GM19351 (cell line): Measurements from ENCODE around the gene KLHL15.

Experiments used
- ATAC-seq: cut with Tn5 transposase; IDR thresholded peaks from one replicate; pipeline ENCODE4 v1.9.1; 2021; ENCODE audit warnings: mild to moderate bottlenecking, moderate library complexity; ENCODE audit not compliant: unreplicated experiment

The KLHL15 gene

GRCh38 chrX:23953908-23954269 is 73.1 kb downstream of the KLHL15 start:
- no peak for ATAC-seq

GRCh38 chrX:23952984-23953907 is 73.7 kb downstream of the KLHL15 start:
- peak; percentile 98 for ATAC-seq

GRCh38 chrX:23952391-23952790 is 74.6 kb downstream of the KLHL15 start:
- ATAC-seq: no peak

GRCh38 chrX:23945206-23945605 is 81.8 kb downstream of the KLHL15 start:
- no peak for ATAC-seq

GRCh38 chrX:23944234-23944633 is 82.8 kb downstream of the KLHL15 start:
- ATAC-seq: no peak

GRCh38 chrX:23939203-23939602 is 87.8 kb downstream of the KLHL15 start:
- no peak for ATAC-seq

GRCh38 chrX:23938690-23939089 is 88.3 kb downstream of the KLHL15 start:
- no peak for ATAC-seq

GRCh38 chrX:23937100-23937499 is 89.9 kb downstream of the KLHL15 start:
- no peak for ATAC-seq

- ATAC-seq: no peak
These were observed 90.8 kb downstream of the KLHL15 start for GRCh38 chrX:23936180-23936579.

GRCh38 chrX:23935106-23935505 is 91.9 kb downstream of the KLHL15 start:
- no peak for ATAC-seq
